ENCODE data around the gene TENM3.

Gene TENM3

DNA sequence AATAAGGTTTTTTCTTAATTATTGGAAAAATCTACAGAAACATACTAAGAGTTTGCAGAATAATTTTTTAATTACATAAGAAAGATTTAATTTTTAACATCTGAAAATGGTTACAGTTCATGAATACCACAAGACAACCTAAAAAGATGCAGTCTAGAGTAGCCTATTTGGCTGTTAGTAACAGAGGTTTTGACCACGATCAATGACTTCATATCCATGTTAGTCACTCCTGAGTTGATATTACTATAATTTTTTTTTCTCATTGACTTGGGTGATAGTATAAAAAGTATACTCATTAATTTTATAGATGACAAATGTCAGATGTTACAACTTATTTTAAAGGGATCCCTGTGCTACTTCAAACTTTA lies 401.5 kb downstream of the TENM3 start:
- DNase-seq = no peak

DNA sequence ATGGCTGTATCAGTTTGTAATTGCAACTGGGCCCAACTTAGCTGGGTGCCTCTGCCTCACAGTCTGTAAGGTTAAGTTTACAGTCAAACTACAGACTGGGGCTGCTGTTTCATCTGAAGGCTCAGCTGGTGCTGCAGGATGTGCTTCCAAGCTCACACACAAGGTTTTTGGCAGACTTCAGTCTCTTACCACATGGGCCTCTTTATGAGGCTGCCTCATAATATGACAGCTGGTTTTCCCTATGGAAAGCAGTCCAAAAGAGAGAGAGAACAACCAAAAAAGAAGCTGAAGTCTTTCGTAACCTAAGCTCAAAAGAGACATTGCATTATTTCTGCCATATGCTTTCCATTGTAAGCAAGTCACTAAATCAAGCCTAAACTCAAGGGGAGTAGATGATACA lies 402.3 kb downstream of the TENM3 start:
- DNase-seq = no peak

DNA sequence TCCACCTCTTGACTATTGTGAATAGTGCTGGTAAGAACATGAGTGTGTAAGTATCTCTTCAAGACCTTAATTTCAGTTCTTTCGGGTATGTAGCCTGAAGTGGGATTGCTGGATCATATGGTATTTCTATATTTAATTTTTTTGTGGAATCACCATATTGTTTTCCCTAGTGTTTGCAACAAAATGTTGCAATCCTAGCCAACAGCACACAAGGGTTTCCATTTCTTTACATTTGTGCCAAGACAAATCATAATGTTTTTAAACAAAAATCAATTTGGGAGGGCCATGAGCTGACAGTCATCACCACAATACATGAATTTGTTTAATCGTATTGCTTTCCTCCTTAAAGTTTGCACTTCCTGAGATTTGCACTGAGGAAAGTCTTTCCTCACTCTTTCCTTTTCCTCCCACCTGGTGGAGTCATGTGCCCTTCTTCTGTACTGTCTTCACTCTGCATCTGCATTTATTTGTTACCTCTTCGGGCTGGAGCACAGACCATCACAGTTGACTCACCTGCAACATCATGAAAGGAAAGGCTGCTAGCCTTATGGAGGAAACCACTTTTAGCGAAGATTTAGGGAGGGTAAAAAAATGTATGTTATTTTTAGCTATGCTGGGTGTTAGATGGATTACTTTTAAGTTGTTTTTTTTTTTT lies 404.6 kb downstream of the TENM3 start:
- no peak for DNase-seq

DNA sequence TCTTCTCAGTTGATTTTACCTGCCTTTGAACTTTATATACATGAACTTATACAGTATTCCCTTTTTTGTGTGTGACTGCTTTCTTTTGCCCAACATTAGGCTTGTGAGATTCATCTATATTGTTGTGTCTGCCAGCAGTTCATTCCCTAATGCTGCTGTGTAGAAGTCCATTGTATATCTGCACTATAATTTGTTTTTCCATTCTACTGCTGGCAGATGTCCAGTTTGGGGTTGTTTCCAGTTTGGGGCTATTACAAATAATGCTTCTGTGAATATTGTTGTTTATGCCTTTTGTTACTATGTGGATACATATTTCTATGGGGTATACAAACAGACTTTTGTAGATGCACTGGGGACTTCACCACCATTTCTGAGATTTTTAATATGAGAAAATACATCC lies 405.6 kb downstream of the TENM3 start:
- no peak for DNase-seq

DNA sequence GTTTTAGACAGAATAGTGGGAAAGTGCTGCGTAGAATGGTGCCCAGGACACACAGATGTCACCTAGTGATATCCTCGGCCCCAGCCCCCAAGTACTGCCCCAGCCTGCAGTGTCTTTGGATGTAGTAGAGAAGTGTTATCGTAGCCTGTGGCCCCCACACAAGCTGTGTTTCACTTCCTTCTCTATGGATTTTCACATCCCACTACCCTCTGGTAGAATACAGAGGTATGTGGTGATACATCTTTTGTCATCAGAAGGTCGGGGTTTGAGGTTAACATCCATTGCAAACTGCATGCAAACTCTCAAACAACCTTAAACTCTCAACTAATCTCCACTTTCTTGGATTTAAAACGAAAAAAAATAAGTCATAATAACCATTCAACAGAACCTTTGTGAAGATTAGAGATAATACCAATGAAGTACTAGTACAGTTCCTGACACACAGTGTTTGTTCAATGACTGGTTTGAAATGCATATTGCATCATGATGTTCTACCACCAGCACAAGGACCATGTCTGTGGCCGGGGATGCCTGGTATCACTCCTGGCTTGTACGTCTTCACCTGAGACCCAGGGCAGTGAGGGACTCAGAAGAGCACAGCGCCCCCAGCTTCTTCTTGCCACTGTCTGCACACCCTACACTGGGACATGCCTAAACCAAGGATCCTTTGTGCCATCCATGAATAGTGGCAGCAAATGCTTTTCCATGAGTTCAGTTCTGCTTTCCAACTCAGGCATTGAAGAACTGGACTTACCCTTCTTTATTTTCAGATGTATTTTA lies 406.7 kb downstream of the TENM3 start:
- DNase-seq = no peak

DNA sequence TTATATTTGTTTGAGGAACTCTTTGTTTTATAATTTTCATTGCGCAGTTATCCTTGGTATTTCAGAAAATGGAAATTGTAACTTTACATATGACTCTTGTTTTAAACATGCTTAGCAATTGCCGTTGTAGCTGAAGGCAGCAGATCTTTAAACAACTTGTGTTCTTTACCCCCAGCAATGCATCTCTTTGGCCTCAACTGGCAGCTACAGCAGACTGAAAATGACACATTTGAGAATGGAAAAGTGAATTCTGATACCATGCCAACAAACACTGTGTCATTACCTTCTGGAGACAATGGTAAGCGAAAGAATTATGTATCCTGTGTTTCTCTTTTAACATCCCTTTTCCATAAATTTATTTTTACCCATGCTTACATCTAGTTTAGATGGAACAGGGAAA lies 410.4 kb downstream of the TENM3 start:
- no peak for DNase-seq

DNA sequence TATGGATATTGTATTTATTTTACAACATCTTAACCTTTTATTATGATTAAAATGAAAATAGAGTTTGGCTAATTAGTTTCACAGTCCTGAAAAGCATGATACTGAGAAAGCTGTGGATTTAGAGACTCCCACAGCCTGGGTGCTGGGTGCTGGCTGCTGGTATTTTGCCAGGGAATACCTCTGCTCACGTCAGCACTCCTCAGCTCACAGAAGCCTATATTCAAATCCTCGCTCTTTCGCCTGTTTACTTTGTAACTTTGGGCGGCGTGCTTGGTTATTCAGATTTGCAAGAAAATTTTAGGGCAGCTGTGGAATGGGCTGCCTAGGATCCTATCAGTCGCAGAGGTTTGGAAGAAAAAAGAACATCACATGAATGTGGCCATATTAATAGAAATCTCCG lies 412.1 kb downstream of the TENM3 start:
- no peak for DNase-seq

DNA sequence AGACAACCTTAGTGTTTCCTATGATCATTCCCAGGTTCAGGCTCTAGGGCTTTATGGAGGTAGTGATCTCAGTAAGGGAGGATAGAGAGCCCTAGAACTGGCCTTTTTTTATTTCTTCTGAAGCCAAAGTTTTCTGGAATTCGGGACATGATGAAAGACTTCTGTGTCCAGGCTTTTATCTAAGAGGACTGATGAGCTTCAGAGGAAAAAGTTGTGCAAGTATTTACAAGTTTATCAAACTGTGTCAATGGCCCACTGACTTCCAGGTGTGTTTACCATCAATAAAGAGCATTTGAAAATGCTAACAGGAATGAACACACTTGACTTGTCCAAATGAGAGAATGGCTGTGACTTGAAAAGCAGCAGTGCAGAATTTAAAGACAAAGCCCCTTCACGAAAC lies 419.3 kb downstream of the TENM3 start:
- no peak for DNase-seq

DNA sequence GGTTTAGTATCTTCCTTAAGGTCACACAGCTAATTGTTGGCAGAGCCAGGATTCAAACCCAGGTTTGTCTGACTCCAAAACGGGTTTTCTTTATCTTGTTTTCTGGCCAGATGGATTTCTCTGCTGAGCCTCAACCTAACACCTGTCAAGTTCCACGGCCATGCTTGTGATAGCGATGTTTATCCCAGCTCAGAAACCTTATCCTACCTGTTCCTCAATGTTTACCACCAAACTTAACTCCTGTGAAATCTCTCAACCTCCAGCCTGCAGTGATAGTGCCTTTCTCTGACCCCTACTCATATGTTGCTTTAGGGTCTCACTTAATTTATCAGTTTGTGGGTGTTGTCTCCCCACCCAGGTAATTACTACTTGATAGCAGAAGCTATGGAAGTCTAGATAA lies 428.0 kb downstream of the TENM3 start:
- DNase-seq = no peak

DNA sequence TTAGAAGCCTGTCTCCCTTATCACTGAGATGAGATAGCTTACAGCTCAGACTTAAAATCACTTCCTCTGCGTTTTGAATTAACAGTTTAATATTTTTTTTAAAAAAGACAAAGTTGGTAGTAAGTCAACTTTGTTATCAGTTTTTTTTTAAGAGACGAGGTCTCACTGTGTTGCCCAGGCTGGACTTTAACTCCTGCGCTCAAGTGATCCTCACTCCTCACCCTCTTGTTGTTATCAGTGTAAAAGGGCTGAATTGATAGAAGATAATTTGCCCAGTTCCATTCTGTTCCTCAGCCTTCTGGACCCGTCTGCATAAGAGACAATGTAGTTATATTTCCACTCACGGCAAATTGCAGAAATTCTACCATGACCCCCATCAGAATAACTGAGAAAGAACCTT lies 428.5 kb downstream of the TENM3 start:
- DNase-seq = no peak

DNA sequence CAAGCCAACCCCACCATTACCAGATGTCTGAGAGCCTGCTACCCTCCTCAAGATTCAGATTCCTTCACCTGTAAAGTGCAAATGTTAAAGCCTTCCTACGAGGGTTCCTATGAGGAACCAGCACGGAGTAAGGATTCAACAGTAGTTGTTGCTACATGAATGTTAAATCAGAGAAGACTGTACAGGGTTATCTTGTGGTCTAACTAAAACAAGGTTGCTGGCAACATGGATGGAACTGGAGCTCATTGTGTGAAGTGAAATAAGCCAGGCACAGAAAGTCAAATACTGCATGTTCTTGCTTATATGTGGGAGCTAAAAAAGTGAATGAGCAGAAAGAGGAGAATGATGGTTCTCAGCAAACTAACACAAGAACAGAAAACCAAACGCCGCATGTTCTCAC lies 435.4 kb downstream of the TENM3 start:
- DNase-seq = no peak

DNA sequence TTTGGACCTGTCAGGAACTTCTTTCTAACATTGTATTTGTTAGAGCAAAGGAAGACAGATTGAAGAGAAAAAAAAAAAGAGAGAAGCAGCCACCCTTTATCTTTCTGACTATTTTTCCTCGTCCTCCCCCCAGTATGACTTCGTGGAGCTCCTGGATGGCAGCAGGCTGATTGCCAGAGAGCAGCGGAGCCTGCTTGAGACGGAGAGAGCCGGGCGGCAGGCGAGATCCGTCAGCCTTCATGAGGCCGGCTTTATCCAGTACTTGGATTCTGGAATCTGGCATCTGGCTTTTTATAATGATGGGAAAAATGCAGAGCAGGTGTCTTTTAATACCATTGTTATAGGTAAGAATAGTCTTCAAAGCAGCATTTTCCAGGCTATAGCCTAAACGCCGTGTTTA lies 436.3 kb downstream of the TENM3 start:
- DNase-seq = no peak

DNA sequence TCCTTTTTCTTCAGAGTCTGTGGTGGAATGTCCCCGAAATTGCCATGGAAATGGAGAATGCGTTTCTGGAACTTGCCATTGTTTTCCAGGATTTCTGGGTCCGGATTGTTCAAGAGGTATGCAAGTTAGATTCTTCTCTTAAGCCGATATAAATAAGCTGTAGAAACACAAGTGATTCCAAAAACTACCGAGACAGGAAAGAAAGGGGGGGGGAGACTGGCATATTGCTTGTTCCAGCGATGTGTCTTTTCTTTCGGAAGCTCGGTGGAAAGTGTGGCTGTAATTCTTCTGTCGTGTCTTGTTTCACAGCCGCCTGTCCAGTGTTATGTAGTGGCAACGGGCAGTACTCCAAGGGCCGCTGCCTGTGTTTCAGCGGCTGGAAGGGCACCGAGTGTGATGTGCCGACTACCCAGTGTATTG lies 437.0 kb downstream of the TENM3 start:
- no peak for DNase-seq

DNA sequence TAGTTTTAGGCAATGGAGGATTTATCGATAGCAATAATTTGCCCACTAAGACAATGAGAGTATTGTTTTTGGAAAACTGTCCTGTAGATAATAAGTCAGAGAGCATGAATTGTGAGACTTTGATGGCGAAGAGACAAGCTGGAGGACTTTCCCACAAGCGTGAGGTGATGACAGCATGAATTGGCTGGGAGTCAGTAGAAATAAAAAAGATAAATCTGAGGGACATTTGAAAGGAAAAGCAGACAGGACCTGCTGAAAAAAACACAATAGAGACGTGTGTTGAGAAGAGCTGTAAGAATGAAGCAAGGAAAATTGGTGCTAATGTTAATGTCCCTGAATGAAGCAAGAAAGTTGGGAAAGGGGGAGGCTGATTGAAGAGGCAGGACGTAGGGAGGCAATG lies 440.5 kb downstream of the TENM3 start:
- DNase-seq = no peak

DNA sequence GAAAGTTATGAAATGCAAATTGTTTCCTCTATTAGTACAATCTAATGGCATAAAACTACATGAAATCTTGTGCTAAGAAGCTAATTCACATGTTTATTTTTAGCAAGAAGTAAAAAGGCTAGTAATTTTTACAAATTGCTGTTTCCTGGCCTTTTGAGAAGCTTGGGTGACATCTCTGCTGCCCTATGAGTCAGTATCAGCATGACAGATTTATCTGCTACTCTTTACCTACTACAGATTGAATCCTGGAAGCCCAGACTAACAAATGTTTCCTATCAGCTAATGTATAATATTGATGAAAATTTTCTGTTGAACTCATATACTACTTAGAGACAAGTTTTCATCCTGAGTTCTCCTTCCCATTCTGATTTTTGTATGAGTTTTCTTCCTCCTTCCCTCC lies 441.6 kb downstream of the TENM3 start:
- no peak for DNase-seq

DNA sequence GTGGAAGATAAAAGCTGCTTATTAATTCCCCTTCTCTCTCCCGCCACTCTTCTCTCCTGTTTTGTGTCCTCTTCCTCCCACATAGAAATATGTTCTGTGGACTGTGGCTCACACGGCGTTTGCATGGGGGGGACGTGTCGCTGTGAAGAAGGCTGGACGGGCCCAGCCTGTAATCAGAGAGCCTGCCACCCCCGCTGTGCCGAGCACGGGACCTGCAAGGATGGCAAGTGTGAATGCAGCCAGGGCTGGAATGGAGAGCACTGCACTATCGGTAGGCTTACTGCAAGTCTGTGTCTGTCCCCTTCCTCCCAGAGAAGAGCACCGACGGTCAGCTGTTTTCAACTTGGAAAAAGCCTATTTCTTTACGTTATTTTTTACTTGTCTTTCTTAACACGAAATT lies 444.9 kb downstream of the TENM3 start:
- DNase-seq = no peak

DNA sequence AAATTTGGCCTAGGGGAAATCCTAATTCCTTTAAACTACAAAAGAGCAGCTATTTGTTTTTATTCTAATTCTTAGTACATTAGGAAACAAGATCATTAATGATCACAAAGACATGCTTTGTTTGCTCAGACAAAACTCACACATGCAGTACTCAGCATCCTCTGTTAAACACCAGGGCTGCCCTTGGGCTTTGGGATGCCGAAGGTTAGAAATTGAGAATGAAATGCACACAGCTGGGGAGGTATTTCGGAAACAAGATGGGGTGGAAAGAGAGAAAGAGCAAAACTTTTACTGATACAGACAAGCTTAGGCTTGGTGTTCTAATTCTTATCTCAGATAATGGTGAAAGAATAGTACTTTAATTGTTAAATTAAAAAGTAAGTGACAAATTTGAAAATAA lies 451.3 kb downstream of the TENM3 start:
- no peak for DNase-seq

DNA sequence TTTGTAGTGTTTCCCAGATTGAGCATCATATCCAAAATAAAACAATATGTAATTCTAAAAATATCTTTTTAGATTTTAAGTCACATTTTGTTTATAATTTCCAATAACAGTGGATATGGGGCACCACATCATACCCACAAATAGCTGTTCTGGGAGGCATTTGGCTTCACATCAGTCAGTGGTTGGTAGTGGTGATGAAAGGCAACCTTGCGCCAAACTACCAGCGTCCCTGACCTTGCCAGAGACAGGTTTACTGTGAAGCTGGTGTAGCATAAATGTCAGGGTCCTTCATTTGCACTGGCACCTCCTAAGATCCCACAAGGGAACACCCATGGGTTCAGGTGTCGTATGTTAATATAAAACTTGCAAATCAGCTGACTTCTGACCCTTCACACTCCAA lies 451.8 kb downstream of the TENM3 start:
- no peak for DNase-seq

DNA sequence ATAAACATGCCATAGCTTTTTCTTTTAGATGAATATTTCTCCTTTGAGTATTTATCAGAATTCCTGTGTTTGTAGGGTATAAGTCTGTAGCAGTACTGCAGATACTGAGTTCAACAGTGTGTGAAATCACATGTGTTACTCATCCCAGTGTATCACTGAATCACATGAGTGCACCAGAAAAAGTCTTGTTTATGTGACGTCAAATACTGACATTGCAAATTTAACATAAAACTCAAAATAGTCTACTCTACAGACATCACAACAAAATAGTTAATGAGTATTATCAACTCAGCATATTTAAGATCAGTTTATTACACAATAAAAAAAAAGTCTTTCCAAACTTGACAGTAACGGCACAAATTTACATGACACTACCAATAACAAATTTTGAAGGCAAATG lies 452.6 kb downstream of the TENM3 start:
- DNase-seq = no peak

DNA sequence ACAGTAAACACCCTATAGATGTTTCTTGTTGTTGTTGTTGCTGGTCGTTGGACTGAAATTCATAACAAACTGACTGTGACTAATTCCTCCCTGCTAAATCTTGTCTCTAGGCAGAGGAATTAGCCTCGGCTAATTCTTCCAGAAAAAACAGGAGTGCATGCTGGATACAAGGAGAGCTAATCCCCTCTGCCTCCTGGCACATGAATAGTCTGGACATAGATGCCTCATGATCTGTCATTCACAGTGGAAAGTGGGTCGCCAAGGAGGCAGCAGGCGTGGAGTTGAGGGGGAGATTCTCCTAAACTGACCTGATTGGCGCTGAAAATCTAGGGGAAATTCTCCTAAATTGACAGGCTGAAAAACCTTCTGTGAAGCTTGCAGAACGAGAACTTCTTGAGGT lies 453.9 kb downstream of the TENM3 start:
- DNase-seq = no peak

DNA sequence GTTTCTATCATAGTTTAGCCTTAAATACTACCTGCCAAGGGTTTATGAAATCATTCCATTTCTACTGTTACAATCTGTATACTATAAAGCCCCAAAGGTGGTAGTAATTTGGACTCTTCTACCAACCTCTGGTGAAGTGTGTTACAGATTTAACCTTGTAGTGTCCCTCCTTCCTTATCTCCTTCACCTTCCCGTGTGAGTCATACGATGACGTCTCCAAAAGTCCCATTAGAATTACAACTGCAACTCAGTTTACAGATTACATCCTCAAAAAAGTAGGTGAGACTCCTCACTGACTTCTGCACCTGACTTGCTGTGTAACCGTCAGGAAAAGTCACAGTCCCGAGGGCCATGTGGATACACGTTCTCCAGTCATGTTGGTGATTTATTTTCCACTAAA lies 455.0 kb downstream of the TENM3 start:
- no peak for DNase-seq

DNA sequence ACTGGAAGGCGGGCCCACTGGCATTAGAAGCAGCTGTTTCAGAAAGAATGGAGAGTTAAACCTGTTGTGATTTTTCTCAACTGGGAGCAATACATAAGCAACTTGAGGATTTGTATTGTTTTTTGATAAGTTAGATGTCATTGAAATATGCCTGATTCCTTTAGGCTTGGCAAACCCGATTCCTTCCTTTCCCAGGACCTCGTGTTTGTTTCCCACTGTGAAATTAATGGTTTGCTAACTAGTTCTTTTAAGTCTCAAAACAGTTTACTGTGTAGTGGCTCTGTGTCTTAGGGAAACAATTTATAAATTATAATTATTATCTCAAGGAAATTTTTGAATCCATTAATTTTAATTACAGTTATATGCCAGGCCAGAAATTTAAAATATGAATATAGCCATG lies 456.0 kb downstream of the TENM3 start:
- no peak for DNase-seq

DNA sequence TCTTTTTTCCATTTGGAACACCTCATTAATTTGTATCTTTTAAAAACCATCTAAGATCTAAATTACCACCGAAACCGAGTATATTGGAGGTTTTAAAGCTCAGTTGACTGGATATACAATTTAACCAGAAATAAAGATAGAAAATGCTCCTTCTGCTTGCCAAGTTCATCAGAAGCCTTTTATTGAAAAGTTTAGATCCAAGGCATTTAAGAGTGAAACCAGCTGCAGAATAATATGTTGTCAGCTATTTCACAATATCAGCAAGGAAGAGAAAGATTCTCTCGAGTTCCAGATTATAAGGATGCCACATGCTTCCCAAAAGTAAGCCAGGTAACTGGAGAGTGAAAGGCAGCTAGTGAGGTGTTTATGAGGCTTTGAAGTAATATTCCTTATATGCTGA lies 456.6 kb downstream of the TENM3 start:
- DNase-seq = no peak

DNA sequence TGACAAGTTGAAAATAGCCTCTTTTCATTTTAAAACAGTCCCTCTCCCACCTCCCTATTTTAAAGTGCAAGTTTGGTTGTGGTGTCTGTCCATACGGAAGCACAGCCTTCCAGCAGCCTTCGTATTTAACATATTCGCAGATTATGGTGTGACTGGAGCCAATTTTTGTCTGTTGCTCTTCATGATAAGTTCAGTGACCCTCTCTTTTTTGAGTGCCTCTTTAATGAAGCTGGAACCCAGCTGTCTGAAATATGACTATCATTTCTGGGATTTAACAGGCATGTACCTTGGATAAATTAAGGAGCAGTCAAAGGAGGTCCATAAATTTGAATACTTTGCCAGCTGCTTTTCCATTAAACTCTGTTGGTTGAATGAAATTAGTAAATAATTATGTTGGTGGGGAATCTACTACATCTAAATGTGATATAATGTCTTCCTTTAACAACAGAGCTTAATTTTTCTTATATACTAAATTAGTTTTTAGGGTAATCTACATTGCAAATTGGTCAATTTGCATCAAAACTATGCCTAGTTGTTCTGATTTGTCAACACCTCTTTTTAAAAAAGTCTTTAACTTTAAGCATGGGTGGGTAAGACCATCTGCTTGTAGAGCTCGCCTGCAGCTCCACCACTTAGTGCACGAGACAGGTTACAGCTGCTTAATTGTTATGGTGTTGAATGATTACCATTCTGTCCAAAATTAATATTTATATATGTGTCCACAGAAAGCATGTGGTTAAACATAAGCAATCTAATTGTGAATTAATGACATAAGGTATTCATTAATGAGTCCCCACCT lies 457.4 kb downstream of the TENM3 start:
- DNase-seq = no peak
